Measurements from ENCODE around the gene GXYLT1.
"Not testable (repeated sequence)": the region's sequence is repeated elsewhere in the genome, so short reads cannot be mapped to it uniquely, and the experiment has no call there.

Gene GXYLT1
- total RNA-seq = 14.5 to 18.0 reads per million in 2 donors

- peak; percentile 70 for DNase-seq
These were observed at the start of gene GXYLT1 for GRCh38 chr12:42144408-42145196. Gene GXYLT1 (minus strand): TSS chr12:42144874. CDS start chr12:42144646, 228 bp downstream.

- no peak for DNase-seq
These were observed 48.0 kb upstream of the GXYLT1 start for GRCh38 chr12:42192686-42193085.

- DNase-seq = no peak
These were observed 47.6 kb upstream of the GXYLT1 start for GRCh38 chr12:42192258-42192657.

- DNase-seq = no peak
These were observed 45.7 kb upstream of the GXYLT1 start for GRCh38 chr12:42190376-42190775.

- DNase-seq = not testable (repeated sequence)
These were observed 43.6 kb upstream of the GXYLT1 start for GRCh38 chr12:42188275-42188674.

GRCh38 chr12:42187799-42188198, 43.1 kb upstream of the GXYLT1 start:
- DNase-seq = no peak

- DNase-seq = no peak
These were observed 42.1 kb upstream of the GXYLT1 start for GRCh38 chr12:42186793-42187192.

GRCh38 chr12:42182394-42182793, 37.7 kb upstream of the GXYLT1 start:
- no peak for DNase-seq

- DNase-seq = no peak
These were observed 36.4 kb upstream of the GXYLT1 start for GRCh38 chr12:42180990-42181596.

GRCh38 chr12:42178101-42178500, 33.4 kb upstream of the GXYLT1 start:
- DNase-seq = no peak

GRCh38 chr12:42174978-42175377, 30.3 kb upstream of the GXYLT1 start:
- no peak for DNase-seq

GRCh38 chr12:42173961-42174521, 29.4 kb upstream of the GXYLT1 start:
- no peak for DNase-seq

- DNase-seq = no peak
These were observed 28.0 kb upstream of the GXYLT1 start for GRCh38 chr12:42172441-42173210.

GRCh38 chr12:42167711-42168110, 23.0 kb upstream of the GXYLT1 start:
- DNase-seq = no peak

GRCh38 chr12:42166501-42166900, 21.8 kb upstream of the GXYLT1 start:
- DNase-seq = no peak

- DNase-seq = no peak
These were observed 19.2 kb upstream of the GXYLT1 start for GRCh38 chr12:42163913-42164312.

- no peak for DNase-seq
These were observed 18.3 kb upstream of the GXYLT1 start for GRCh38 chr12:42162965-42163364.

- DNase-seq = no peak
These were observed 17.5 kb upstream of the GXYLT1 start for GRCh38 chr12:42162193-42162592.

GRCh38 chr12:42161529-42161928, 16.9 kb upstream of the GXYLT1 start:
- no peak for DNase-seq

GRCh38 chr12:42156232-42156631, 11.6 kb upstream of the GXYLT1 start:
- DNase-seq = no peak

- no peak for DNase-seq
These were observed 1.0 kb upstream of the GXYLT1 start for GRCh38 chr12:42145552-42146215.

GRCh38 chr12:42145197-42145549, 499 bp upstream of the GXYLT1 start:
- no peak for DNase-seq

GRCh38 chr12:42144158-42144407, 591 bp downstream of the GXYLT1 start:
- no peak for DNase-seq
